ENCODE results near the gene MRTFA.
"Not testable (repeated sequence)": the region's sequence is repeated elsewhere in the genome, so short reads cannot be mapped to it uniquely, and the experiment has no call there.

Gene MRTFA

GRCh38 chr22:40626851-40627250 lies 9.7 kb downstream of the MRTFA start:
- H3K27ac ChIP-seq: no peak overlapping the region
- TF ChIP-seq ZFX (IDR thresholded peaks at IDR 0.05; ENCODE audit: borderline replicate concordance) (no peak), CTCF (IDR thresholded peaks at IDR 0.05) (no peak)

GRCh38 chr22:40625794-40626193 lies 10.7 kb downstream of the MRTFA start:
- not testable (repeated sequence) for H3K27ac ChIP-seq

GRCh38 chr22:40625281-40625680 lies 11.2 kb downstream of the MRTFA start:
- not testable (repeated sequence) for H3K27ac ChIP-seq

GRCh38 chr22:40624770-40625169 lies 11.7 kb downstream of the MRTFA start:
- no peak overlapping the region for H3K27ac ChIP-seq
- no peak for TF ChIP-seq ZFX (IDR thresholded peaks at IDR 0.05; ENCODE audit: borderline replicate concordance)
- TF ChIP-seq CTCF (IDR thresholded peaks at IDR 0.05): no peak

- H3K27ac ChIP-seq: no peak overlapping the region
- TF ChIP-seq ZFX (IDR thresholded peaks at IDR 0.05; ENCODE audit: borderline replicate concordance) (no peak), CTCF (IDR thresholded peaks at IDR 0.05) (no peak)
Measured at GRCh38 chr22:40621309-40622151, 15.0 kb downstream of the MRTFA start.

- no peak overlapping the region for H3K27ac ChIP-seq
- TF ChIP-seq ZFX (IDR thresholded peaks at IDR 0.05; ENCODE audit: borderline replicate concordance) (no peak), CTCF (IDR thresholded peaks at IDR 0.05) (no peak)
Measured at GRCh38 chr22:40620464-40621046, 16.0 kb downstream of the MRTFA start.

- no peak overlapping the region for H3K27ac ChIP-seq
- TF ChIP-seq CTCF (IDR thresholded peaks at IDR 0.05) (no peak), ZFX (IDR thresholded peaks at IDR 0.05; ENCODE audit: borderline replicate concordance) (no peak)
Measured at GRCh38 chr22:40618400-40618799, 18.1 kb downstream of the MRTFA start.

- no peak for TF ChIP-seq ZFX (IDR thresholded peaks at IDR 0.05; ENCODE audit: borderline replicate concordance)
- TF ChIP-seq CTCF (IDR thresholded peaks at IDR 0.05): no peak
- no peak overlapping the region for H3K27ac ChIP-seq
Measured at GRCh38 chr22:40616578-40616977, 19.9 kb downstream of the MRTFA start.

Measured in 22Rv1 (cell line).